Activated CD8-positive, alpha-beta memory T cell treated with anti-CD3 and anti-CD28 coated beads for 48 hours (primary cell): ENCODE data around the gene SLC30A10.
"Not testable (repeated sequence)": the region's sequence is repeated elsewhere in the genome, so short reads cannot be mapped to it uniquely, and the experiment has no call there.

Experiments
- DNase-seq, 3 experiments: peaks; one replicate each; pipeline ENCODE4 v3.0.0-alpha.2; 2020; ENCODE audit warnings: low read depth in 2 of 3, low spot score in 2 of 3

The SLC30A10 gene

DNA sequence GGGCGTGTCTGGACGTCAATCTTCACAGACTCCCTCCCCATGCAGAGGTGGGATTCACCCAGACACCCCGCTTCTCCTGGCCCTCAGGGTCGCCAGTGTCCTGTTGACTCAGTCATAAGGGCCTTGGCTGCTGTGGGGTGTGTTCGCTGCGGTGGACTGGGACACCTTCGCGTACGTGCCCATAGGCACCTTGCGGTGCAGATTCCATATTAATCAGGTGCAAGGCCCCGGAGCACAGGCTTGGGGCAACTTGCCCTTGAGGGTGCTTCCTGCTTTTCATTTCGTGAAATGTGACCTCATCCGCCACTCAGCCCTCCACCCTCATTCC lies 398 bp upstream of the SLC30A10 start:
- no peak for DNase-seq

DNA sequence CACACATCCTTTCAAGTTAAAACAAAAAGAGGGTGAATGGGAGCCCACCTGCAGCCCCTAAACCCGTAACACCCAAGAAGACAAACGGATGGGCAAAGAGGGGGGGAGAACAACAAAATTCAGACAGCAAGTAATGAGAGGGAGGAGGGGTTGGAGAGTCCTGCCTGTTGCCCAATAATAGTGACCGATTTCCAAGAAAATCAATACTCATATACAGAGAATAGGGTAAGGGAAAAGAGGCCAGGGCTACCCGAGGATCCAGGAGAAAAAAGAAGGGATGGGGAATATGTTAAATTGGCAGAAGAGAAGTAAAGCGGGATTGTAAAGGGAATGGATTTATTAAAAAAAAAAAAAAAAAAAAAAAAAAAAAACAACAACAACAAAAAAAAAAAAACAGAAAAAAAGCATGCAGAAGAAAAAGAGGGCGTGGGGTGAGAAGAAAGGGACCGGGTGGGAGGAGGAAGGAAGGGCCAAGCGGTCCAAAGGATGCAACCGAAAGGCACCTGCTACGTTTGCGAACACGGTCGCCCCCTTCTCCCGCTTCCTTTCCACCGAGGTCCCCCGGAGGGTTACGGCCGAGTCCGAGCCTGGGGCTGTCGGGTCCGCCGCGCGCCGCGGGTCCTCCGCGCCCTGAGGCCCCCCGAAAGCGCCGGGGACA lies 930 bp downstream of the SLC30A10 start:
- no peak for DNase-seq

DNA sequence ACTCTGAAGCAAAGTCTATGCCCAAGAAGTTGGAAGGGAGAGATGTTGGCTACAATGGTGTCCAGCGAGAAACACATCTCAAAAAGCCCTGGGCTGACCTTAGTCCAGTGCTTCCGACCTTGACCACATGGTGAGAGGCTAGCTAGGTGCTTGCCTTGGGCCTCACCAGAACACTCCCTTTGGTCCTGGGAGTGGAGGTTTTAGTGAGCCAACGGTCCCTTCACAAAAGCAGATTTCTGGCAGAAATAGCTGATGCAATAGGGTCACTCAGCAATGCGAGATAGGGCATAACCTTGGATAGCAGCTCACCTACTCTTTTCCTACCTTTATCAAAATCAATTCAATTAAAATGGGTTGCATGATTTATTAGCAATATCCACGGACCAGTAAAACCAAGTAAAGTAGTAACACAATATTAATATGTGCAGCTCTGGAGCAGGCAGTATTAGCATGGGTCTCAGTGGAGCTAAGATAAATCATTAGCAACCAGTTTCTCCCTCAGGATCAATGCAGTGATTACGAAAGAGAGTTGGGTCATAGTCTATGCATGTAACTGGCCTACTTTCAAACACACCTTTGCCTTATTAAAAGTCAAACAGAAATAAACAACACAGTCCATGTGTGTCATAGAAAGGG lies 1.9 kb downstream of the SLC30A10 start:
- no peak for DNase-seq

DNA sequence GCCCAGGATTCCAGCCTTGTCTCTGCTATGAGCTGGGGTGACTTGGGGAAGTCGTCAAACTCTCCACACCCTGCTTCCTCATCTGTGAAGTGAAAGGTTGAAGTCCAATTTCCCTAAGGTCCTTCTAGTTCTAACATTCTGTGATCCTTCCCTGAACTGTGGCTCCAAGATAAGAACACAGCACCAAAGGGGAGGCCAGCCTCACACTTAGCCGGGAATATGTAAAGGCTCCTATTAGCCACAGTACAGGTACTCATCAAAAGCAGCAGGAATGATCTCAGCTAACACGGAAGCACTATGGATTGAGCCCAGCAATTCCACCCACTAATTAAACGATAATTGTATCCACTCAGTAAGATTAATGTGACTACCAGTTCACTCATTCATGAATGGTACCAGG lies 4.0 kb downstream of the SLC30A10 start:
- no peak for DNase-seq

DNA sequence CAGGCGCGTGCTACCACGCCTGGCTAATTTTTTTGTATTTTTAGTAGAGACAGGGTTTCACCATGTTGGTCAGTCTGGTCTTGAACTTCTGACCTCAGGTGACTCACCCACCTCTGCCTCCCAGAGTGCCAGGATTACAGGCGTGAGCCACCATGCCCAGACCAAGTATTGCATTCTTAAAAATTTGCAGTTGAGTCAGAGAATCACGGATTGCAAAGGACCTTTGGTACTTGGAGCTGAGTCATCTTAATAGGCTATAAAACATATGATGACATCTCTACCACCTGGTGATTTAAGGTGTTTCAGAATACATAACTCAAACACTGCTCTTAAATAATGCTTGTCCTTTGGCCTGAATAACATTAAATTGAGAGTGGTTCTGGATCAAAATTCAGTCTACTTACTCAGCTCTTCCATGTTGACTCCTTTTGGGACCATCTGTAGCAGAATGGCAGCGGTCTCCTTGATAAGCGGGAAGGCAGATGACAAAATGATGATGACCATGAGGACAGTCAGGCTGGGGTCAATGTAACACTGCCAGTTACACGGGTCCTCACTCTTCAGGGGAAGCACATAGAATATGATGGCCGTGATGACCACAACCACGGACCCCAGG lies 10.4 kb downstream of the SLC30A10 start:
- no peak for DNase-seq

DNA sequence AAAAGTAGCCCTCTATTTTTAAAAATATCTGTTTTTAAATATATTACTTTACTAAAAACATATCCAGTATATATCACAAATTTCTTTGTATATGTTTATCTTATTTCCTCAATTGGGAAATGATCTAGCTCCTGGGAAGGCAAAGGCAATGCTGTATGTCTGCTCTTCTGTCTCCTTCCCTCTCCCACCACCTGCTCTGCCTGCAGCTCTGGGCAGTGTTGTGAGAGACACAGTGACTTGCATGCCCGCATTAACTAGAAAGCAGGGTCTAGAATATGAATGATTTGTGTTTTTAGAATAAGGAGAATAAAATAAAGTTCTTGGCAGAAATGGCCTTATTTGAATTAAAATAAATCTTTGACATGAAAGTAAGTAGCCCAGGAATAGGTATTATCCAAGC lies 11.1 kb downstream of the SLC30A10 start:
- DNase-seq: no peak

DNA sequence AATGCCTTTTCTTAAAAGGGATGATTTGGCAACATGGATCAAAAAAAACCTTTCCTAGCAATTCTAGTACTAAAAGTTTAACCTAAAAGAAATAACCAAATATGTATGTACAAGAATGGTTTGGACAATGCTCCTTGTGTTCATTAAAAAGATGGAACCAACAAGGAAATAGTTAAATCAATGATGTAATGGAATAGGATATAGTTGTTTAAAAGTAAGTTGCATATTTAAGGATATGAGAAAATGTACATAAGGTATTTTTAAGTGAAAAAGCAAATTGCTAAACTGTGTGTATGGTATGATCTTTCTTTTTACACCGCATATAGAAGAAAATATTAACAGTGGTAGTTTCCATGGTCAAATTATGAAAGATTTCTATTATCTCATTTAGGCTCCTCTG lies 12.1 kb downstream of the SLC30A10 start:
- DNase-seq: no peak

DNA sequence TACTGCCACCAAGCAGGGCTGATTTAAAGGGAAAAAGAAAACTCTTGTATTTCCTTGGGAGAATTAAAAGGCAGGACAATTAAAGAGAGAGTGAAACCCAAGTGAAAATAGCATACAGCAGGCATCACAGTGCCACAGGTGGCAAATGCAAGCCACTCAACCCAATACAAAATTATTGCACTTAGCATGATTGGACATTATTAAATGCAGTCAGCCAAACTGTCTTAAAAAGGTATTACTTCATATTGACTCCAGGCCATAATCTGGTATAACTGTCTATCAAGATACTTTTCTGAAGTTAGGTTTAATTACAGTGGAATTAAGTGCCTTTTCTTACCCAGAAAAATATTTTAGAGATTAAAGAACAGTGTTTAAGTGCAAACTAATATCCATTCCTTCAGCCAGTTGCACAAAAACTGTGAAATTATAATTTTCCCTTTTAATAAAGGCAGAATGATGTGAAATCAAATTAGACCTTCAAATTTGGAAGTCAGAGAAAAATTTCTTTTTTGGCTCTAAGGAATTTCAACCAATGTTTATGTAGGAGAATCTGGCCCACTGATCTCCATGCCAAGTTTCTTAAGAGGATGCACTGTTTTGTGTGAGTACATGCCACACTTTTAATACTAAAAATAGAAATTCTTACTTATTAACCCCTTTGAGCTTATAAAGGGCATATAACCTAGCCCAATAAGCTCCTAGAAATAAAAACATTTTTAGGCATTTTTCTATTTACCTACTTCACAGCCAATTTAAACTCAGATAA lies 15.2 kb downstream of the SLC30A10 start:
- DNase-seq: no peak

DNA sequence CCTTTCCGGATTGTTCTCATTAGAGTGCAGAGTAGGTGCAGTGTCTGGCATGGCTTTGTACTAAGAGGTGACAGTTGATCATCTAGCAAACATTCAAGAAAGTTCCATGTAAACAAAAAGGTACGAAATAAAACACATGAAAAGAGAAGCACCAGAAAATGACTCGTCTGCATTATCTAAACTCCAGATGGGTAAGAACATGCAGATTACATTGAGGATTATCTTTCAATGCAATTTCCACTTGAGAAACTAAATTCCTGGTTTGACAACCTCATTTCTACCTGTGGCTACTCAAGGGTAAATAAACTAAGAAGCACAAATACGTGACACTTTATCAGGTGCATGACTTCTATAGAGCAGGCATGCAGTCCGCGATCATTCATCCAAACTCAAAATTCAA lies 17.6 kb downstream of the SLC30A10 start:
- no peak for DNase-seq

DNA sequence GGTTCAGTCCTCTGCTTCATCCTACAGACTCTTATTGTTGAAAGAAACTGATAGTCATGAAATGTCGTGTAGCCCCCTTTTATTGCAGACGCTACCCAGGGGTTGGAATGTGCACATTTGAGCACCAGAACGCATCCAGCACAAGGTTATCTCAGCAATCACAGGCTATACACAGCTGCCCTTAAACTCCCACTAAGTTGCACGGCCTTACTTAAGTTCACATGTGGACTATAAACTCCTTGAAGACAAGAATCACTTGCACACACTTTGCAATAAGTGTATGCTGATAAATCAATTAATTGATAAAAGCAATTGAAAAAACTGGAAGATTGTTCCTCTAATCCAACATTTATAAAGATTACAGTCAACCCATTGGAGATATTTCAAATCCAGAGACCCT lies 18.9 kb downstream of the SLC30A10 start:
- DNase-seq: no peak

DNA sequence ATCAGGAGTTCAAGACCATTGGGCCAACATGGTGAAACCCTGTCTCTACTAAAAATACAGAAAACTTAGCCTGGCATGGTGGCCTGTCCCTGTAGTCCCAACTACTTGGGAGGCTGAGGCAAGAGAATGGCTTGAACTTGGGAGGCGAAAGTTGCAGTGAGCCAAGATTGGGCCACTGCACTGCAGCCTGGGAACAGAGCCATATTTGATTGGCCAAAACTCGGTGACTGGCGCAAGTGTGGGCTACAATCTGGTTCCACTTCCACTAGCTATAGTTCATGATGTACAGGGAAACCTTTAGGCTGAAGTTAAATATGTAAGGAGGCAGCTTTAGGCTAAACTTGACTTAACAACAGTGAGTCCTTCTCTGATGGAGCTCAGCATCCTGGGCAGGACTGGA lies 20.2 kb downstream of the SLC30A10 start:
- no peak for DNase-seq

DNA sequence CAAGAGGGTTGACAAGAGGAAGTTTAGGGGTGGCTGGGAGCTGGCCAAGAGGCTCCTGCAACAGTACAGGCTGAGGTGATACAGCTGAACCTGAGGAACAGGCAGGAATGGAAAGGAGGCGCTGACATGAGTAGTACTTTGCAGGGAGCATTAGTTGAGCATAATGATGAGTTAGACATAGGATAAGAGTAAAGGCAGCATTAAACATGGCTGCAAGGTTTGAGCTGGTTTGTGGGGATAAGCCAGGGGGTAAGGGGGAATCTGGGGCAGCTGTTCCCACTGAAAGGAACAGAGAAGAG lies 20.6 kb downstream of the SLC30A10 start:
- no peak for DNase-seq

DNA sequence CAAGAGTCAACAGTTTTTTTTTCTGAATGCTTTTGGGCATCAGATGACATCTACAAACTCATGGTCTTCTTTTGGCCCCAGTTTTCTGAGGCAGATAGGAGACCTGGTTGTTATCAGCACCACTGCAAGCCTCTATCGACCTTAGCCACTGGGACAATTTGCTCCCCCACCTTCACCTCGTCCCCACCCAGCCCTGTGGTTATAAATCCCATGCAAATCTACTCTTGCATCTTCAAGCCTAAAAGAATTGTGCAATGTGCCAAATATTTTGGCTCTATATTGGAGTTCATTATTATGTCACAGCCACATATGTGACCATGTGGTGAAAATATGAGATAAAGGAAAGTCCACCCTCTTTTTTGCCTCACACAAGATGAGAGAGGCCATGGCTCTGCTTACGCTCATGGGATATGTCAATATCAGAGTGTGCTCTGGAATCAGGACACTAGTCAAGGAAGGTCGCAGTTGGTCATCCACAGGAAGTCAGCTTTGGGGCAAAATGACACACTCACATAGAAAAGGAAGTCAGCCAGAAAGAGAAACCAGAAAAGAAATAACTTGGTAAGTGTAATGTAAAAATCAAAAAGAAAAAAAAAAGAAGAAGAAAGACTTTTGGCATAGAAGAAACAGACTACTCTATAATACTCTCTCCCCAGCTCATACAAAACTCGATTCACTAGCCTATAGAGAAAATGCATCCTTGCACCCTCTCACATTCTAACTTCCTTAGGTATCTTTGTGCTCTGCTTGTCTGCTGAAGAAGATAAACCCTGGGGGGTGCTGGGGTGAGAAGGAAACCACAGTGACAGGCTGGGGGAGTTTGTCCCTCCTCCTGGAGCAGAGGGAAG lies 21.2 kb downstream of the SLC30A10 start:
- no peak for DNase-seq

DNA sequence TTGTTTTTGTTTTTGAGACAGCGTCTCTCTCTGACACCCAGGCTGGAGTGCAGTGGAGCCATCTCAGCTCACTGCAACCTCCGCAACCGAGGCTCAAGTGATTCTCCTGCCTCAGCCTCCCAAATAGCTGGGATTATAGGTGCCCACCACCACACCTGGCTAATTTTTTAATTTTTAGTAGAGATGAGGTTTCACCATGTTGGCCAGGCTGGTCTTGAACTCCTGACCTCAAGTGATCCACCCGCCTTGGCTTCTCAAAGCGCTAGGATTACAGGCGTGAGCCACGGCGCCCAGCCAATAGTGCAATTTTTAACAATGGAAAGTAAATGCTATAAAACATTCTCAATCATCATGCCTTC lies 21.8 kb downstream of the SLC30A10 start:
- not testable (repeated sequence) for DNase-seq

DNA sequence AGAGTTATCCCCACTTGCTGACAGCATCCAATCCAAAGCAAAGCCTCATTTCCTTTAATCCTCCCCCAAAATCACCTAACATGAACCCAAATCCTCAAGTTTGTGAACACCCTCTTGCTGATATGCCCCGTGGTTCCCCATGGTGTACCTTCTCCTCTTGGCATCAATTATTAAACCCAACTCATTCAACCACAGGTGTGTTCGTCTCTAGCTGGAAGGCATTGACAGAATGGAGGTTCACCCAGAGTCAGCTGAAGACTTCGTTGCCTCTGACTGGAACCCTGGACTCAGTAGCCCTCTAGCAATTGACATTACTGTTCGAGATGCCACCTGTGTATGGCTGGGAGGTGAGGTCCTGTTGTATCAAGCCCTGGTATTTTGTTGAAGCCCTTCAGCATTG lies 22.8 kb downstream of the SLC30A10 start:
- DNase-seq: no peak

DNA sequence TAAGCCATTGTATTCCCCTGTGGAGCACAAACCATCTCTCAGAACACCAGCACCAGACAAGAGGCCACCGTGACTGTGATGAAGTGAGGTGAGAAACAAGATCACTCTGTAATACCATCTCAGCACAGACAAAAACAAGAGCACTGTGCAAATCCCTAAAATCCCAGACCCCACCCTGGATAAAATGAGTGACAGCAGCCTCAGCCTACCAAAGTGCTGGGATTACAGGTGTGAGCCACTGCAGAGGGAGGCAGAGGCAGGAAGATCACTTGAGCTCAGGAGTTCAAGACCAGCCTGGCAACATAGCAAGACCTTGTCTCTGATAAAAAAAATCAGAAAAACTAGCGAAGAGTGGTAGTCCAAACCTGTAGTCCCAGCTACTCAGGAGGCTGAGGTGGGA lies 23.4 kb downstream of the SLC30A10 start:
- no peak for DNase-seq

DNA sequence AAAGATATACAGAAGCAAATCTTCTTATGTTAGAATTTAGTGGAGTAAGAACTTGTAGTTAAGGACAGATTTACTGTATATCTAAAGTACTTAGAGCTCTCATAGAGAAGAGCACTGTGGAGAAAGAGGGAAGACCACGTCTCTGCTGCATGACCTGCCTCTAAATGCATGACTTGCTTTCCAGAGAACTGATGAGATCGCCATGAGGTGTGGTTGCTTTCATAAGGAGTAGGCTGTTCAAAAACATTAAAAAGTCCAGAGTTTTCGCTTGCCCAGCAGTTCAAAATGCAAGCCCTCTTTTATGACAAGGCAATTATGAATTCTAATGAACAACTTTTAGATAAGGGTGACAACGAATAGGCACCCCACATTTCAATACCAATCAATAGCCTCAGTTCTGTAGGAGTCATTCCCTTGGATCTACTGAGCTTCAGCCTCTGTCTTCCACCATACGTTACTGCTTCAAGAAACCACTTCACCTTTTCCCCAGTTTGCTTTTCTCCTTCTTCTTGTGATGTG lies 24.9 kb downstream of the SLC30A10 start:
- DNase-seq: no peak

DNA sequence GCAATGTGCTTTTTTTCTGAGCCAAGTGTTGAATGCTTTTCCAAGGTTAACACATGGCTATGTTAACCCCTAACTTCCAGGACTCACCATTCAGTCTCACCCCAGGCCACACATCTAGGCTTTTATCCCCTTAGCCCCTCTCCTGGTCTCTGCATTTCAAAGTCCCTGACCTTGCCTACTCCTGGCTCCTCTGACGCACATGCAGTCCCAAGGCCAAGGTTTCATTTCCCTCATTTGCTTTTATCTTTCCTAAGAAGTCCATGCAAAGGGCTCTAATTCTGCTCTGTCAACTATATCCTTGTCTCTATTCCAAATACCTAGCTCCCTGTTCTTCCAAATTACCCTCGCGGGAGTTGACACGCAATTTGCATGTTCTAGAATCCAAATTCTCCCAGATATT lies 25.4 kb downstream of the SLC30A10 start:
- DNase-seq: no peak

DNA sequence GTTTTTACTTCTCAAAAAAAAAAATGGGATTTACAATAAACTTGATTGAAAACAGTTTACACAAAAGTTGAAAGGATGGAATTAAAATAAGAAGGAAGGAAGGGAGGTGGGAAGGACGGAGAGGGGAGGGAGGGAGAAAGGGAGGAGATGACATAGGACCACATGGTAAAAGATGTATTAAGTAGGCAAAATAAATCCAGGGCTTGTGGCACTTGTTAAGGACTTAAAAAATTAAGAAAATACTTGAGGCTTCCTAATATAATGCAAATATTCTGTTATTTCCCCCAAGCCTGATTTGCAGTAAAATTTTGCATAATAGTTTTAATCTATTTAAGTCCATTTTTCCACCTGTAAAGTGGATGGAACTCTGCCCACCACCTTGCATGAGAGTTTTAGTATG lies 27.5 kb downstream of the SLC30A10 start:
- DNase-seq: no peak

DNA sequence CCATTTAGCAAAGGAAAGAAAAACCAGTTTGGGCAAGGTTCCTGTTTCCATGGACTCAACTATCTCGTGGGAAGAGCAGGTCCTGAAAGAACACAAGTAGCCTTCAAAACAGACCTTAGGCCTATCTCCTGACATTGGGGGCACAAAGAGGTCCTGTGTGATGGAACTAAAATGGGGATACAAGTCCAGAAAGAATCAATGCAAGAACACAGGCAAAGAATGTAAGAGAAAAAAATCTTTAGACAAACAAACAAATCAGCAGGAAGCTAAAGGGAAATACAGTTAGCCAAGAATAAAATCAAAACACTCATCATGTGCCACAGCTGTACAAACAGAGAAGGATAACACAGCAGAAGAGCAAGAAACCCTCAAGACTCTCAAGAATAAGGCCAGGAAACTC lies 28.2 kb downstream of the SLC30A10 start:
- no peak for DNase-seq

DNA sequence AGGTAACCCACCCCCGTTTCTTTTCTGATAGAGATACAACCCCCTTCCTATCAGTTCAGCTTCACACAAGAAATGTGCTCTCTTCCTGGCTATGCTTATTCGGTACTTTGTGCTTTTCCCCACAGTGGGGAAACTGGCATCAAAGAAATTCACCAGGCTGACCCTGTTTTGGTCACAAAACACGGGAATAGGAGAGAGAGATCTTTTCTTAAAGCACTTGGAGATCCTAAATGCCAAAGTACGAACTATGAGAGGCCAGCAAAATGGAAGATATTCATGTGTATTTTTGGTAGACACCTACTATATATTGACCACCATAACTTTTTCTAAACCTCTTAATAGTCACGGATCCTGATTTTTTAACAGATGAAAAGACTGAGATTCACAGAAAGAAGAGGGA lies 30.0 kb downstream of the SLC30A10 start:
- DNase-seq: no peak
